Endothelial cell (in vitro differentiated cells): ENCODE measurements around the gene CUX1. TPM values are rescaled to one million over a fixed set of nuclear protein-coding genes. Genes with fewer than 3 reads are reported as not detected.

ENCODE experiments used
- DNase-seq: peaks from one replicate; pipeline ENCODE4 v3.0.0; 2021; ENCODE audit warnings: low spot score
- H3K27ac Mint-ChIP-seq: one replicate; pipeline ENCODE4 v1.8.0; 2021; ENCODE audit warnings: mixed read lengths, inconsistent platforms; ENCODE audit not compliant: unreplicated experiment
- H3K27me3 Mint-ChIP-seq: one replicate; pipeline ENCODE4 v1.8.0; 2021; ENCODE audit warnings: mild to moderate bottlenecking, moderate library complexity, mixed read lengths, inconsistent platforms; ENCODE audit not compliant: unreplicated experiment
- H3K36me3 Mint-ChIP-seq: one replicate; pipeline ENCODE4 v1.8.0; 2021; ENCODE audit warnings: mild to moderate bottlenecking, low read depth, mixed read lengths, inconsistent platforms; ENCODE audit not compliant: unreplicated experiment
- H3K4me1 Mint-ChIP-seq: one replicate; pipeline ENCODE4 v1.8.0; 2021; ENCODE audit warnings: mild to moderate bottlenecking, mixed read lengths, inconsistent platforms; ENCODE audit not compliant: unreplicated experiment
- H3K4me3 Mint-ChIP-seq: one replicate; pipeline ENCODE4 v1.8.0; 2021; ENCODE audit warnings: mild to moderate bottlenecking, mixed read lengths, inconsistent platforms; ENCODE audit not compliant: unreplicated experiment
- H3K9me3 Mint-ChIP-seq: one replicate; pipeline ENCODE4 v1.8.0; 2021; ENCODE audit warnings: mixed read lengths, inconsistent platforms; ENCODE audit not compliant: unreplicated experiment
- total RNA-seq: library from RNA; stranded (reverse); fragmentation: NEBNext Ultra II Directional; extraction: Animal tissue kit (Norgen Biotek cat#: 25700); gene quantifications from one replicate; pipeline ENCODE4 v1.2.1, GENCODE V29; 2021; ENCODE audit not compliant: unreplicated experiment
- TF ChIP-seq, protein P1 (sequence below): fragments of 200-600 bp; sonication (generic); IDR thresholded peaks from one replicate; pipeline ENCODE4 v1.5.0; 2021; ENCODE audit warnings: antibody characterized with exemption; ENCODE audit not compliant: unreplicated experiment

CUX1 gene
- total RNA-seq, 1 donor from 2014 or later, result 43.7 TPM

DNA sequence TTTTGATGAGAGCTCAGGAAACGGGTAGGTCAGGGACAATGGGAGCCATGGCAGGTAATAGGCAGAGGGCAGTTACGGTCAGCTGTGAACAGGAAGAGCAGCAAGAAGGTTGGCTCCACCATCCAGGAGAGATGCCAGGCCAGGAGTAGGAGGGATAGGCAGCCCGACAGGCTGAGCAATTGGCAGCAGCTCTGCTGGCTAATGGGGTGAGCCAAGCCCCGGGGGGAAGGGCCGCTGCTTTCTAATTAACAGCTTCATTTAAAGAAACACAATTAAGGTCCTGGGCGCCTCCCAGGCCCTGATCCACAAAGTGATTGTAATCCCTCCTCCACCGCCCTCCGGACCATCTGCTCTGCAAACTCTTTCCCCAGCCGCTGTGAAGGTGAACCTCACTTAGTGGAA lies 493.0 kb downstream of the CUX1 start:
- DNase-seq, result no peak
- H3K9me3 Mint-ChIP-seq, result no peaks in the 10 kb centered on the region
- TF ChIP-seq, protein P1, sequence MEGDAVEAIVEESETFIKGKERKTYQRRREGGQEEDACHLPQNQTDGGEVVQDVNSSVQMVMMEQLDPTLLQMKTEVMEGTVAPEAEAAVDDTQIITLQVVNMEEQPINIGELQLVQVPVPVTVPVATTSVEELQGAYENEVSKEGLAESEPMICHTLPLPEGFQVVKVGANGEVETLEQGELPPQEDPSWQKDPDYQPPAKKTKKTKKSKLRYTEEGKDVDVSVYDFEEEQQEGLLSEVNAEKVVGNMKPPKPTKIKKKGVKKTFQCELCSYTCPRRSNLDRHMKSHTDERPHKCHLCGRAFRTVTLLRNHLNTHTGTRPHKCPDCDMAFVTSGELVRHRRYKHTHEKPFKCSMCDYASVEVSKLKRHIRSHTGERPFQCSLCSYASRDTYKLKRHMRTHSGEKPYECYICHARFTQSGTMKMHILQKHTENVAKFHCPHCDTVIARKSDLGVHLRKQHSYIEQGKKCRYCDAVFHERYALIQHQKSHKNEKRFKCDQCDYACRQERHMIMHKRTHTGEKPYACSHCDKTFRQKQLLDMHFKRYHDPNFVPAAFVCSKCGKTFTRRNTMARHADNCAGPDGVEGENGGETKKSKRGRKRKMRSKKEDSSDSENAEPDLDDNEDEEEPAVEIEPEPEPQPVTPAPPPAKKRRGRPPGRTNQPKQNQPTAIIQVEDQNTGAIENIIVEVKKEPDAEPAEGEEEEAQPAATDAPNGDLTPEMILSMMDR, result no peak

DNA sequence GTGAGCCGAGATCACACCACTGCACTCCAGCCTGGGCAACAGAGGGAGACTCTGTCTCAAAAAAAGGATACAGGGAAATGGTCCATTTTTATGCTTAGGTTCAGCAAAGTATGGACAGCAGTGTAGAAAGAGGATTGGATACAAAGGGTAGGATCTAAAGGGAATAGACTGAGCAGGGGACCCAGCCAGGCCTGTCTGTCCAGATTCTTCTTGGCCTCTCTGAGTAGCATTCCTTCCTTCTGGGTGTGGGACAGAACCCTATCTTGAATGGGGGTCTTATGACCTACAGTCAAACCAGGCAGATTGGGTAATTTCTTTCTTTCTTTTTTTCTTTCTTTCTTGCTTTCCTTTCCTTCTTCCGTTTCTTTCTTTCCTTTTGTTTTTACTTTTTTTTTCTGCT lies 494.9 kb downstream of the CUX1 start:
- no peak overlapping the region for H3K27ac Mint-ChIP-seq
- H3K27me3 Mint-ChIP-seq, result peaks cover 2% of the 10 kb centered on the region

More for the DNA sequence above, 493.0 kb downstream of the CUX1 start:
- Mint-ChIP-seq H3K27ac (no peak overlapping the region), H3K27me3 (peaks cover 2% of the 10 kb centered on the region), H3K36me3 (no peaks in the 10 kb centered on the region), H3K4me1 (peaks cover 5% of the 10 kb centered on the region), H3K4me3 (no peak overlapping the region)

DNA sequence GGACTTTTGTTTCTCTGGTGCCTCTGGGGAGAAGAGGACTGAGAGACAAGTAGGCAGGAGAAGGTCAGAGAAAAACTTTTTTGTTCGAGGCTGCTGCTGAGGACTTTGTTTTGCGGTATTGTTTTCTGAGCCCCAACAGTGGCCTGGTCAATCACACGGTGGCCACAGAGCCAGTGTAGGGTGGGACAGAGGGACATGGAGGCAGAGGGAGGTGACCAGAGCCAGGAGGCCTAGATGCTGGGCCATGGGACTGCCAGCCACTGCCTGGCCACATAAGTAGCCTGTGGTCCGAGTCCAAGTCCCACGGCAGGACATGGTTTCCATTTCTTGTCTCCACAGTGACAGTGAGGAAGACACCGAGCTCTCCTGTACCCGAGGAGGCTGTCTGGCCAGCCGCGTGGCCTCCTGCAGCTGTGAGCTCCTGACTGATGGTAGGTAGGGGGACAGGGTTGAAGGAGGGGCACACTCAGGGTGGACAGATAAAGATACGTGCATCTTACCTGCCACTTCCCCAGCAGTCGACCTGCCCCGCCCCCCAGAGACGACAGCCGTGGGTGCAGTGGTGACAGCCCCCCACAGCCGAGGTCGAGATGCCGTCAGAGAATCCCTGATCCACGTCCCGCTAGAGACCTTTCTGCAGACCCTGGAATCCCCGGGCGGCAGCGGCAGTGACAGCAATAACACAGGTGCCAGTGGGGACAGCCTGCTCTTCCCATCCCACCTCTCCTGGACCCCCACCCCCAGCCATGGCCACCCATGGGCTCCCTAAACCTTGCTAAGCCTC lies 496.8 kb downstream of the CUX1 start:
- DNase-seq, result no peak
- Mint-ChIP-seq H3K4me1 (no peaks in the 10 kb centered on the region), H3K4me3 (no peak overlapping the region), H3K27ac (no peak overlapping the region), H3K27me3 (peaks cover 2% of the 10 kb centered on the region), H3K36me3 (no peaks in the 10 kb centered on the region), H3K9me3 (no peaks in the 10 kb centered on the region)
- TF ChIP-seq, protein P1, result no peak

More for the DNA sequence above, 494.9 kb downstream of the CUX1 start:
- no peak for DNase-seq
- H3K9me3 Mint-ChIP-seq, result no peaks in the 10 kb centered on the region
- no peaks in the 10 kb centered on the region for H3K36me3 Mint-ChIP-seq
- peaks cover 2% of the 10 kb centered on the region for H3K4me1 Mint-ChIP-seq
- TF ChIP-seq, protein P1, result no peak
- H3K4me3 Mint-ChIP-seq, result no peak overlapping the region

DNA sequence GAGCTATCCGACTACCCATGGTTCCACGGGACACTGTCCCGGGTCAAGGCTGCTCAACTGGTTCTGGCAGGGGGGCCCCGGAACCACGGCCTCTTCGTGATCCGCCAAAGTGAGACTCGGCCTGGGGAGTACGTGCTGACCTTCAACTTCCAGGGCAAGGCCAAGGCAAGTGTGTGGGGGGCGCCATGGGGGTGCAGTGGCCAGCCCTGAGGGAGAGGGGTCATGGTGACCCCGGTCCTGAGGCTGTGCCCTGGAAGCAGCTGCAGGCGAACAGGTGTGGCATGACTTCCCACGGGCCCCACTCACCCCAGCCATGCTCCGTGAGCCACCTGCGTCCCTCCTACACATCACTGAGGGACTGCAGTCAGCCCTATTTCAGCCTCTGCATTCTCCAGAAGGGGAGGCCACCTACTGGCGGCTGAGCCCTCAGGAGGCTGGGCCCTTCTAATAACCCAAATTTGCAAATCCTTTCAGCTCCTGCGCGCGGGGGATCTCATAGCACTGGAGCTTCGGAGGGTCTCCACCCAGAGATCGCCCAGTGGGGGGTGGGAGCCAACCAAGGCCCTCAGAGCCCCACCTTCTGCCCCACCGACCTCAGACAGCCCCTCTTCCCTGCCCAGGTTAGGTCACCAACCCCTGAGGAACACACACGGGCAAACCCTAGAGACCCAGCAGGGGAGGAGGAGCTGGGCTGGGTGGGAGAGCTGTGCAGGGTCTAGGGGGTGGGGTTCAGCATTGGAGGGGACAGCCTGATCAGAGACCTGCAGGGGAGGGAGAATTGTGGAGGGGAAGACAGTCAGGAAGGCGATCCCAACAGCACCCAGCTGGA lies 500.0 kb downstream of the CUX1 start:
- H3K4me3 Mint-ChIP-seq, result no peak overlapping the region

More for the DNA sequence above, 500.0 kb downstream of the CUX1 start:
- H3K27ac Mint-ChIP-seq, result no peak overlapping the region
- H3K27me3 Mint-ChIP-seq, result peaks cover 6% of the 10 kb centered on the region
- peaks cover under 1% of the 10 kb centered on the region for H3K4me1 Mint-ChIP-seq
- no peaks in the 10 kb centered on the region for H3K36me3 Mint-ChIP-seq
- no peaks in the 10 kb centered on the region for H3K9me3 Mint-ChIP-seq
- DNase-seq, result no peak
- TF ChIP-seq, protein P1, result no peak
